DMS79 treated with DMSO at 0.1 percent for 48 hours (cell line): ENCODE data around the gene TMEM184A.
A peak's percentile ranks its signal among the peaks of the same experiment; 100 is the strongest.

Experiments used
- DNase-seq: peaks from one replicate; lab custom pipeline; 2025; lab: John Stamatoyannopoulos, UW

Gene TMEM184A

DNA sequence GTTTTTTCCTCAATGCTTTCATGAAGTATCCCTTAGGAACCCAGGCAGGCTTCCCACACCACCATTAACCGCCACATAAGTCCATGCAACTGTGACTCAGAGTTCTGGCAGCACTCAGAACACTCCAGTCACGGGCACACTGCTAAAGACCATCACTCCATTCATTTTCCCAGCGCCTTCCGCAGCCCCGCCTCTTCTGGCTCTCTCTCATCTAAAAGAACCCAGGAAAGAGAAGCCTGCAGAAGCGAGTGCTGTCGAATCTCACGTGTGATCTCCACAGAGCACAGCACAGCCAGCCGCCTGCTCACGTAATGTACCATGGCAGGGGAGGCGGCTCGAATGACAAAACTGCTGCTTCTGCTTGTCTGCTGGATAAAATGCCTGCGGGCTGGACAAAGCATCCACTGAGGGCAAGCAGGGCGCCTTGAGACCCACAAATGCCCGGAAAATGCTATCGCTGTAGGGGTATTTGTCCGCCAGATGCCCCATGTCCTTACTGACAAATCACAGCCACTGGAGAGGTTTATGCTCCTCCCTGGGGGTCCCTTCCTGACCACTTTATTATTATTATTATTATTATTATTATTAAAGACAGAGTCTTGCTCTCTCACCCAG, 12.0 kb upstream of the TMEM184A start:
- DNase-seq, result peak; percentile 75

DNA sequence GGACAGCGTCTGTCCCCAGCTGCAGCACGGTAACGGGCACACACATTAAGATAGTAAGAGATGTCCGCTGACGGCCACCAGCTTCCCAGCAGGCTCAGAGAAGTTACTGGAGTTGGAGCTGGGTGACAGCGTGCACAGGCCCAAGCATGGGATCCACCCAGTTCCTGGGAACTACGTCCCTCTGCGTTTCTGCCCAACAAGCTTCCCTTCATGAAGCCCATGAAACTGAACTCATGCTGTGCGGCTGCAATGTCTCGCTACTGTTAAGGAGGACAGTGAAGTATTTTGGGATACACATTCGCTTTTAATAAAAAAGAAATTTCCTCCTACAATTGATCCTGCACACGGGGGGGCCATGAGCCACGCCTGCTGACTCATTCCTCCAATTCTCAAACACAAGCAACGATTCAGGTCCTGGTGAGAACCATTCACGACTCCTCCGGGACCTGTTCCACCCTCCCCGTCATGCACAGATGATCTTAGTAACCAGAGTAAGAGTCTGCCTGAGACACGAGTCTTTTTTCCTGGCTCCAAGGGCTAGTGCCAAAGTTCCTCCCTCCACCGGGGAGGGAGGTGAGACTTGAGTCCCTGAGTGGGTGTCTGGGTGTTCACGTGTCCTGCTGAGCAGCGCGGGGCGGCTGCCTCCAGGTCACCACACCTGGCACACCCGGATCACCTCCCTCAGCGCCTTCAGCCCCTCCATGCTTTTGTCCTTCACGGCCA, 11.2 kb upstream of the TMEM184A start:
- DNase-seq, result peak; percentile 90

DNA sequence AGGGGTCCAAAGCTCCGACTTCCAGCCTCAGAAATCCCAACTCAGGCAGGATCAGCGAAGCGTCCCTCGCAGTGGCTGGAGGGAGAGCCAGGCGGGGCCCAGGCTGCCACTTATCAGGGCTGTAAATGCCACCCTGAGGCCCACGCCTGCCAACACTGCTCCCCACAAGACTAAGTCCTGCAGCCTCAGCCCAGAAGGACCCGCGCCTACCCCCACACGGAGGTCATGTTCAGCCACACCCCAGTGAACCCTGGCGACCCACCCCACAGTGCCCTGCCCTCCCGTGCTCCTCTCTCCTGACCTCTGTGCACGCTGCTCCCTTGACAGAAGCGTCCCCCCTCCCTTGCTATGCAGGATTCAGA, 10.7 kb upstream of the TMEM184A start:
- peak; percentile 34 for DNase-seq

DNA sequence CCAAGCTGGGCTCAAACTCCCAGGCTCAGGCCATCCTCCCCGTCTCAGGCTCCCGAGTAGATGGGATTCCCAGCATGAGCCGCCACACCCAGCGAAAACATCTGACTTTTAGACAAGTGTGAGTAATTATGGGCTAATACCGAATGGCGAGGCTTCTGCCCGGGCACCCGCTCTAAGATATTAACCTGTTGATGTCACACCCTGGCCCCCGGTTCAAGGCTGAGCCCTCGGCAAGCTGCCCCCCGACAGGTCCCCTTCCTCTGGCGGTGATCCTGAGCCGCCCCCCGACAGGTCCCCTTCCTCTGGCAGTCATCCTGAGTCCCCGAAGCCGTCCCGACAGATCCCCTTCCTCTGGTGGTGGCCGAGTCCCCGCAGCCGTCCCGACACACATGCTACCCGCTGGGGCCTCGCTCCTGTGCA, 8.6 kb upstream of the TMEM184A start:
- no peak for DNase-seq

DNA sequence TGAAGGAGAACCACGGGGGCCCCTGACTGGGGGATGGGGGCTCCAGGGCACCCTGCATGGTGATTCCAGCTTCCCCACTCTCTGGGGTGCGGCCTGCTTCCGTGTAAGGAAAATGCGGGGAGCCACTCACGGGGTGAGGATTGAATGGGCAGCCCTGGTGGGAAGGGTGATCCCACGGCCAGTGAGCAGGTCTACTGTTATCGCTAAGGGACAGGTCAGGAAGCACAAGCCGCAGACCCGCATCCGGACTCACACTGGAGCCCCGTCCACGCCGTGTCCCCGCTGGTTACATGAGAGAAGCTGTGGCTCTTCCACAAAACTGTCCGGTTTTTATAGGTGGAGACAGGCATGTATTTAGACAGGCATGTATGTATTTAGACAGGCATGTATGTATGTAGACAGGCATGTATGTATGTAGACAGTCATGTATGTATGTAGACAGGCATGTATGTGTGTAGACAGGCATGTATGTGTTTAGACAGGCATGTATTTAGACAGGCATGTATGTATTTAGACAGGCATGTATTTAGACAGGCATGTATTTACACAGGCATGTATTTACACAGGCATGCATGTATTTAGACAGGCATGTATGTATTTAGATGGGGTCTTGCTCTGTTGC, 8.1 kb upstream of the TMEM184A start:
- no peak for DNase-seq

DNA sequence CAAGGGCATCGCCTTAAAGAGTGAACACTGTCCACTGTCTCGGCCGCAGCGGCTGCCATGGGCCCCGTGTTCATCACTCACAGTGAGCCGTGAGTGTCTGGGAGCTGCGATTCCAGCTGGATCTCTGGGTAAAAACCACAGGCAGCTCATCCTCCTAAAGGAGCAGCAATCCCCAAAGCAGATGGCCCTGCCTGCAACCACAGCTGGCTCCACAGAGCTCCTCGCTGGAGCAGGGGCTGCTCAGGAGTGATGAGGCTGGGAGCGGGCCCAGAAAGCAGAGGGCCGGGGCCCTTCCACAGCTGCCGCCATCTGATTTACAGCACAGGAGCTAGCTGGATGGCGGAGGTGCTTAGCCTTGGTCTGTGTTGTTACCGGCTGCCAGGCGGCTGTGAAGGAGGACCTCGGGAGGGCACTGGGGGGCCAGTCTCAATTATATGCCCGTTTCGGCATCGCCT, 6.6 kb upstream of the TMEM184A start:
- DNase-seq, result no peak

DNA sequence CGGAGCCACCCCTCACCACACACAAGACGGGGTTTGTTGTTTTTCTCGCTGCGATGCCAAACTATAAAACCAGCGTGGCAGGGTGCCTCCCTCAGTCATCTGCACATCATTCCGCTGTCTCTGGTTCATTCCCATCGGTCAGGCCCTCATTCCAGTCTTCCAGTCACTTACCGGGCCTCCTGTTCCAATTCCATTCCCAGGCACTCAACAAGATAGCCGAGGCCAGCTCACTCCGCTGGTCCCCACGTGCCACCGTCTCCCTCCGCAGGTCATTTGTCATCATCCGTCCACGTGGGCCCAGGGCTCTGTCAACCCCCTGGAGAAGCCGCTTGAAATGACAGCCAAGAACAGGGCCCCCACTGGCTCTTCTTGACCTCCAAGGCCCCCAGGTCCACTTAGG, 6.1 kb upstream of the TMEM184A start:
- no peak for DNase-seq

DNA sequence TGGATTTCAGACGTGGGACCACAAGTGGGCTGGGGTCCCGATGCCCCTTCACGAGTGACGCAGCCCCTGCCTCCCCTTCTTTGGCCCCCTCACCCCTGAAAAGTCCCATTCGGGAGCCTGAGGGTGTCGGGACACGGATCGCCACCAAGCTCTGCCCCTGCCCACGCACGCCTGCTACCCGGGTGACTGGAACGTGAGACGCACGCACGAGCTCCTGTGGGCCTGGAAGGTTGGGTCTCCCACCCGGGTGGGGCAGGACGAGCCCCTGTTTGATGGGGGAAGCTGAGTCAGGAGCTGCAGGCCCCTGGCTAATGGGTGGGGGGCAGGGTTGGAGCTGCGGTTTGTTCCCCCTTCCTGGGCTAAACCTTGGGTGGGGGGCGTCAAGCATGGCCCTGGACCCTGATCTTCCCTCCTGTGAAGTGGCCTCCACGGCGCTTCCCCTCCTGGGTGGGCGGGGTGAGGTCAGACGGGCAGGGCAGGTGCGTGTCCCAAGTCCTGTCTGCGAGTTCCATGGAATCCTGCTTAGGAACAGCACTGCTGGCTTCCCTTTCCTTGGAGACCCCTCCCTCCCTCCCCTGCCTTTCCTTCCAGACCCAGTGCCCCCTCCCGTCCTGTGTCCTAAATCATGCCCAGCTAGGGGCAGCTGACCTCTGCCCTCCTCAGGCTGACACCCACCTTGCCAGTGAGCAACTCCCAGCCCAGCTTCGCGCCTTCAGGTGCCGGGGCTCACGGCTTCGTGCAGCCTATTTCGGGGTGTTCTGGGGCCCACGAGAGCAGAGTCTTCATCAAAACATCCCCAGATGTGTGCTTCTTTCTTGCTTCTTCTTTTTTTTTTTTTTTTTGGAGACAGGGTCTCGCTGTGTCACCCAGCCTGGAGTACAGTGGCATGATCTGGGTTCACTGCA, 5.3 kb upstream of the TMEM184A start:
- DNase-seq, result no peak

DNA sequence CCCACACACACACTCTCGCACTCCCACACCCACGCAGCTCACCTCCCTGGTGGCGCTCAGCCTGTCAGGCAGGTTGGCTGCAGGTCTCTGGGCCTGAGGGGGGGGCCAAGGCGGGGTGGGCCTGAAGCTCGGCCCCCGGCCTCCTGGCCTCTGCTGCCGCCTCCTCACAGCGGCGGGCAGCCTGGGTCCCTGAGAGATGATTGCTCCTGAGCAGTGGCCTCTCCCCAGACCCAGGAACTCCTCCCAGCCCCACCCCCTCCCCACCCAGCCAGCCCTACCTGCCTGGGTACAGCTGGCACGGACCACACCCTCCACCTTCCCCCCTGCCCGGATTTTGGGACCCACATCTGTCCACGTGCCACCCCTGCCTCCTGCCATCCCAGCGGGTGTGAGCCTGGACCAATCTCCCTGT, 4.6 kb upstream of the TMEM184A start:
- DNase-seq, result no peak

DNA sequence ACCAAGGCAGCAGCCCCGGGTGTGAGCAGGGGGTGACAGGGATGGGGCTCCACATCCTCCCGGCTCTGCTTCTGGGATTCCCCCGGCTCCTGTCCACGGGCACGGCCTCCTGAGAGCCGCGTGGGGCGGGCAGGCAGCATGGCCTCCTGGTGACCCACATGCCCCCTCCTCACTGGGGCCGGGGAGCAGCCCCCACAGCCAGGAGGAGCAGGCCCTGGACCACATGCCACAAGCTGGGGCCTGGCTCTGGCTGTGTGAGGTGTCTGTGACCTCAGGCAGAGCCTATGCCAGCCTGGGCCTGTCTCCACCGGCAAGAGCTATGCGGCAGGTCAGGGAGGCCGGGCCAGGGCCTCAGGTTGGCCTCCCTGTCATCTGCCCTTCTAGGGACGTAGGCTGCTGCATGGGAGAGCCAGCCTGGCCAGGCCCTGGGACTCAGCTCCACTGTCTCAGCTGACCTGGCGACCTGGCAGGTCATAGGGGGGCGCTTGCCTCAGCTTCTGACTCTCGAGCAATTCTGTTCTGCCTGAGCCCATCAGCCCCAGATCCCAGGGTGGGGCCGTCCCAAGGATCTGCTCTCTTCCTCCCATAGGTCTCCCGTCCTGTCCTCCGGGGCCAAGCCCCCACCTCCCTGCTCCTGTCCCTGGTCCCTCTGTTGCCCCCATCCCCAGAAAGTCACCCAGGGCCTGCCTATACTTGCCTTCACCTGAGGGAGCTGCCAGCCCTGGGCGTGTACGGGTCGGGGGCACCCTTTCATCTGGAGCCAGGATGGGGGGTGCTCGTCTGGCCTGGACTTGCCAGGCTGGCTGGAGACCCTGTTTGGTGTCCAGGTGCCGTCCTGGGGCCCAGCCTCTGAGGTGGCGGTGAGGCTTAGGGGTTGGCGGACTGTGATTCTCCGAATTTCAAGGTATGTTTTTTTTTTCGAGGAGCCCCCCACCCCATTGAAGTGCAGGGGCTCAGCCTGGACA, 3.9 kb upstream of the TMEM184A start:
- no peak for DNase-seq

DNA sequence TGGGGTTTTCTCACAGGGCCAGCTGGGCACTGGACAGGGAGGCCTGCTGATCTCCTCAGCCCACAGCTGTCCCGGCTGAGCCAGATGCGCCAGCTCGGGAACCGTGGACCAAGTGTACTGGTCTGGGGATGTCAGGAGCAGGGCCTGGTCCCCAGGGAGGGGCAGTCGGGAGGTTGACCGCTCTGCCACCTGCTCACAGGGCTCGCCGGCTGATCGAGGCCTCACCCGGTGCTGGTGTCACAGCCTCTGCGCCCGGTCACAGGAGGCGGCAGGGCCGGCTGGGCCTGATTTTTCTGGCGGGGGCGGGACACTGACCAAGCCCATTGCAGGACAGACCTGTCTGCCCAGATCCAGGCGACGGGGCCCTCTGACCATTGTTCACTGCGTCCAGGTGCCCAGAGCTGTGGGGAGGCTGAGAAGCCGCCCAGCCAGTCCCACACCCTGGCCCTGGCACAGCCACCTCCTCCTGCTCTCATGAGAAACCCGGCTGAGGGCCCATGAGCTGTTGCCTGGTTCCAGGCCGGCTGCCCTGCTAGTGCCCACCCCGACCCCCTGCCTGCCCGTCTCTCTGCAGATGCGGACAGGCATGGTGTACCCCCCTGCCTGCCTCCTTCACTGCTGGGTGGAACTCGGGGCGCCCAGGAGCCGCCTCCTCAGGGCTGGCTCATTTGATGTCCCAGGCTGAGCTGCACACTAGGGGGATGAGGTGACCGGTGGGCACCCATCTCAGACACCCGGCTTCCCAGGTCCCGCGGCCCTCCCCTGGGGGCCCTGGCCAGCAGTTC, 3.0 kb upstream of the TMEM184A start:
- DNase-seq, result no peak

DNA sequence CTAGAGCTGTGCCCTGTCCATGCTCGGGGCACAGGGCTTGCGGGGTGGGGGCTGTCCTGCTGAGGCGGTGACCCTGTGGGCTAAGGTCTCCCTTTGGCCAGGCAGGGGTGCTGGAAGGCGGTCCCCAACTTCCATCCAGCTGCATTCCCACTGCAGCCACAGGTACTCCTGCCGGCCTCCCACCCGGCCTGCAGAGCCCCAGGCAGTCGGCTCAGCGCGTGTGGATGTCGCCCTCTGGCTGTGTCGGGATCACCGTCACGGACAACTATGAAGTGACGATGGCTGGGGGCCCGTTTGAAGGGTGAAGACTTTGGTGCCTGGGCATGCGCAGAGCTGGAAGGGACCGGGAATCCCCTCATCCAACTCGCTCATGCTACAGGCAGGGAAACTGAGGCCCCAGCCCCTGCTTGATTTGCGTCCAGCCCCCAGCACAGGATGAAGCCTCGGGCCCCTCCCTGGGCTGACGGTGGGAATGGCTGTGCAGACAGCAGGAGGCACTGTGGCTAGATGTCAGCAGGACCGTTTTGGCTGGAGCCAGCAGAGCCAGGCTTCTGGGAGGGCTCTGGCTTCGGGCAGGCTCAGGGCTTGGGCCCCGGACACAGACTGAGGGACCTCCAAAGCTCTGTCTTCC, 2.3 kb upstream of the TMEM184A start:
- no peak for DNase-seq

DNA sequence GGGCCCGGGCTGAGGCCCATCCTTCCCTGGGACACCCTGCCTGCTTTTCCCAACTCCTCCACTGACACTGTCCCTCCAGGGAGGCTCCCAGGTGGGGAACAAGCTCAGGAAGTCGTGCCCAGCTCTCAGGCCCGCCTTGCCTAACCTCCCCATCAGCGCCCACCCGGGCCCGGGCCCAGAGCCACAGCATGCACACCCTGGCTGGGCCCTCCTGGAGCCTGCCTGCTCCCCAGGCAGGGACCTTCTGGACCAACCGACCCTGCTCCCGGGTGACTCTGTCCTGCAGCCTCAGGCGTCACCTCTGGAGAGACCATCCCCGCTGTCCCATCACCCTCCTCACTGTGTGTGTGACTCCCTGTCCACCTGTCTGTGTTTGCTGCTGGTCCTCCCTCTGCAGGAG, 1.8 kb upstream of the TMEM184A start:
- DNase-seq, result no peak

DNA sequence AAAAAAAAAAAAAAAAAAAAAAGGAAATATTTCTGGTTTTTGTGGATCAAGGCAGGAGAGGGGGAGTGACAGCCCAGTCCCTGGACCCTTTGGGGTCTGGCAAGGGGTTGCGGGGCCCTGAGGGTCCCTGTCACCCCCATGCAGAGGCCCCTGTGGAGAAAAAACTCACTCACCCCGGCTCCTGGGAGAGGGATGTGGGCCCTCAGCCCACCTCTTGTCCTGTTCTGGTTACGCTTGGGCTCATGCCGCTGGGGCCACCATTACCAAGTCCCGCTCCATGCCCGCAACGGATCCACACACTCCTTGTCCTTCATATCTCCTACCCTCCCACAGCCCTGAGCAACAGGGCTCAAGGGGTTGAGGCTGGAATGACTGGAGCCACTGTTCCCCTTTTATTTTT, 1.0 kb upstream of the TMEM184A start:
- no peak for DNase-seq

DNA sequence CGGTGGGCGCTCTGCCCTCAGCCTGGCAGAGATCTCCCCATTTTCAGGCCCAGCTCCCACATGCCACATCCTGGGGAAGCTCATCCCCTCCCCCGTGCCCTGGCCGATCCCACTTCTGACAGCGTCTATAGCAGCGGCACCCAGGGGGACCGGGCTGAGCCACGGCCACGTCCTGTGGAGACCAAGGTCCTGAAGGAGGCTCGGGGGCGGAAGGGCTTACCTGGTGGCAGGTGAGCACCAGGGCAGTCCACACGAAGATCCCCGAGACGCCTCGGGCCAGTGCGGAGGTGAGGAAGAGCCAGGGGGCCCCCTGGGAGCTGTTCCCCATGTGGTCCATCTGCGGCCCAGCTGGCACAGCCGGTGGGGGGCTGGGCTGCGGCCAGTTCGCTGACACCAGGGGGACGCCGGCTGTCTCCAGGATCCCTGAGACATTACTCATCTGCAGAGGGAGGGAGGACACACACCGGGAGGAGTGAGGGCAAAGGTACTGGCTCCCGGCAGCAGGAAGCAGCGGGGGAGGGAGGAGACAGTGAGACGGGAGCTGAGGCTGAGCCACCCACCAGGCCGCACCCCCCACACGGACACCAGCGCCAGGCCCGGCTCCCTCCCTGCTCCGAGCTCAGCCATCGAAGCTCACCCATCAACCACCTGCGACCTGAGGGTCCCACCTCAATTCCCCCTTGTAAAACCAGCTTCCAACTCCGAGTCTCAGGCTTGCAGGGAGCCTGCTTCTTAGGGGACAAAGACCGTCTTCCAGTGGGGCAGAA, 776 bp downstream of the TMEM184A start:
- DNase-seq, result peak; percentile 47

DNA sequence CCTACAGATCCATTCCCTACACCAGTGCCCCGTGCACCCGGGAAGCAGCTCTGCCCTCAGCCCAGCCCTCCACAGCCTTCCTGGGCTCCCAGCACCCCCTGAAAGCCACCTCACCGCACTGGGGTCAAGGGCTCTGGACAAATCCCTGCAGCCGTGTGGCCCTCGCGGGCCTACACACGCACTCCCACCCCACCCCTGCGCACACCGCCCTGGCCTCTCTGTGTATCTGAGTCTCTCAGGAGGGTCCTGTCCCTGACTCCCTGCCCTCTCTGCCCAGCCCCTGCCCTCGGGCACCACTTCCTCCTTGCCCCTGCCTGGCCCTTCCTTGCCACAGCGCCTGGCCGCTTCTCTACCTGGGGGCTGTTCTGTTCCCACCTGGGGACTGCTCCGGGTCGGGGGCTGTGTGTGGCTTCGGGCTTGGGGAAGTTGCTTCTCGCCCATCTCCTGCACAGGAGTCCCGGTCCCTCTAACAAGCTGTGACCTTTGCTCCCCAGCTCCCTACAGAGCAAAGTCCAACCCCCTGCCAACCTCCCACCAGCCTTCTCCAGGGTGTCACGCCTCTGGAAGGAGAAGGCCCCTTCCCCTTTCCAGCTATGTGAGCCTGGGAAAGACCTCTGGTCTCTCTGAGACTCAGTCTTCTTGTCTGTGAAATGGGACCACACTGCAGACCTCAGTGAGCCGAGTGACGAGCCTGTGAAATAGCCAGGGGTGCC, 1.5 kb downstream of the TMEM184A start:
- DNase-seq, result no peak

DNA sequence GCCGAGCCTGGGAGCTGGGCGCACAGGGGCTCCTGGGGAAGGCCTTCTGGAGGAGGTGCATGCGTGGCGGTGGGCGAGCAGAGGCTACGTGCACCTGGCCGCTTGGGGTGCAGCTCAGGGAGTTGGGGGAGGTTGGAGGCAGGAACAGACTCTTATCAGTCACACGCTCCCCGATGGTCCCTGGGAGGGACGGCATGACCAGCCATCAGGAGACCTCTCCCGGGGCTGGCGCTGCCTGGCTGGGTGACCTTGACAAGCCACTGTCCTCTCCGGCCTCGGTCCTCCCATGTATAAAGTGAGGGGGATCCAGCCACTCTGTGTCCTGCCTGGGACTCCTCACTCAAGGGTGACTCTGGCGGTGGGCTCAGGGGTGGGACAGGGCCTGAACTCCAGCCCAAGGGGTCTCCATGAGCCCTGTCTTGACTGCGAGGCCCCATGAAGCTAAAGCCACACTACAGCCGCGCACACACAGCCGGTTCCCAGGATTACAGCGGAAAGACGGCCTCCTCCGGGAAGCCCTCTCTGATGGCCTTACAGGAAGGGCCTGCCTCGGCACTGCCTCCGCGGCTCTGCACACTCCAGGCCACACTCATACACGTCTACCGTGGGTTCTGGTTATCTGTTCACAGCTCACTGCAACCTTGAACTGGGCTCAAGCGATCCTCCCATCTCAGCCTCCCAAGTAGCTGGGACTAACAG, 2.3 kb downstream of the TMEM184A start:
- DNase-seq, result no peak

DNA sequence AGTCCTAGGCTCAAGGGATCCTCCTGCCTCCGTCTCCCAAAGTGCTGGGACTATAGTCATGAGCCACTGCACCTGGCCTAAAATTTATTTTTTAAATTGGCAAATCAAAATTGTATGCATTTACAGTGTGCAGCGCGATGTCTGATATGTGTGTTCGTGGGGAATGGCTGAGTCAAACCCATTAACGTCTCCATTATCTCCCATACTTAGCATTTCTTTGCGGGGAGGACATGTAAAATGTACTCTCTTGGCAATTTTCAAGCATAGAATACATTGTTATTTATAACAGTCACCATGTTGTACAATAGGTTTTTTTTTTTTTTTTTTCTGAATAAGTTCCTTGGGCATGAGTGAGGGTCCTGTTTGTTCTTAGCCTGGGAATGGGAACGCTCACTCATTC, 3.8 kb downstream of the TMEM184A start:
- no peak for DNase-seq
